GM12891 (cell line): ENCODE results near the gene PRDM16.

Experiments used
- DNase-seq: peaks from one replicate; pipeline ENCODE4 v3.0.0; 2011; ENCODE audit warnings: low spot score; ENCODE audit not compliant: insufficient read length
- FAIRE-seq: peaks from 2 replicates; lab custom pipeline; 2011; peaks lifted over from hg19 to GRCh38; lab: Jason Lieb, UNC
- PAX5 ChIP-seq: IDR thresholded peaks from 2 replicates; pipeline ENCODE4 v1.6.1; 2011; ENCODE audit warnings: low read length, moderate library complexity, mild to moderate bottlenecking; ENCODE audit not compliant: insufficient read depth, severe bottlenecking
- POLR2A ChIP-seq: IDR thresholded peaks from 2 replicates; pipeline ENCODE4 v1.6.1; 2011; ENCODE audit warnings: low read depth, low read length, control low read depth
- POLR2AphosphoS5 ChIP-seq: IDR thresholded peaks from 2 replicates; pipeline ENCODE4 v1.6.1; 2011; ENCODE audit warnings: low read depth, low read length, control low read depth
- POU2F2 ChIP-seq: IDR thresholded peaks from 2 replicates; pipeline ENCODE4 v1.6.1; 2011; ENCODE audit warnings: low read depth, mild to moderate bottlenecking, control low read depth, low read length, moderate library complexity
- SPI1 ChIP-seq: IDR thresholded peaks from 2 replicates; pipeline ENCODE4 v1.6.1; 2011; ENCODE audit warnings: low read depth, low read length, control low read depth
- TAF1 ChIP-seq: IDR thresholded peaks from 2 replicates; pipeline ENCODE4 v1.6.1; 2011; ENCODE audit warnings: low read depth, low read length, control low read depth

Gene PRDM16

DNA sequence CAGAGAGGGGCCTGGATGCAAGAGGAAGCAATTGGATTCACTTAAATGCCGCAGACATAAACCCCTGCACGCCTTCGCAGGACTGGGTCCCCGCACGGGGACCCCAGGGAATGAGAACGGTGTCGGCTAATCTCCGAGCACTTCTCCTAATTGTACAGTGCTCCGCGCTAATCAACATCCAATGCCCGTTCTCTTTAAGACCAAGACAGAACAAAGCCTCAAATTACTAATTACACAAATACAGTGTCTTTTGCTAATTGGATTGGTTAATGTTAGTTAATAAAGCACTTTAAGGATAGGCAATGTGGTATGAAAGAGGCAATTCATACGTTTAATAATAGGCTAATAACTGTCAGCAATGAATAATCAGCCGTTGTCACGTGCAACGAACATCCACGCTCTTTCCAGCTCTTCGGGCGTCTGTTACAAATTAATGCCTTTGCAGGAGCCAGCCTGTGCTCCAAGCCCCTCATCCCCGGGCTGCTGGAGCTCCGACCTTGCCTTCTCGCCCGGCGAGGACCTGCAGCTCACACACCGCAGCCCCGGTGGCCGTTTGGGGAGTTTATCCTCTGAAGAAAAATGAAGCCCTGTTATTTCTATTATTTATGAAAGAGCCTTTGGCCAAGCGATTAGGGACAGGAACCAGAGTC lies 157.8 kb downstream of the PRDM16 start:
- DNase-seq = no peak
- FAIRE-seq = no peak
- TF ChIP-seq POLR2AphosphoS5 = no peak
- no peak for TF ChIP-seq POLR2A
- no peak for TF ChIP-seq PAX5
- TF ChIP-seq POU2F2 = no peak
- TF ChIP-seq TAF1 = no peak
- TF ChIP-seq SPI1 = no peak

GRCh38 chr1:3227351-3227704 lies 158.3 kb downstream of the PRDM16 start:
- FAIRE-seq (no peak), DNase-seq (no peak)
- TF ChIP-seq PAX5 (no peak), TAF1 (no peak), POLR2A (no peak)

- TF ChIP-seq PAX5 = no peak
- no peak for TF ChIP-seq SPI1
- no peak for TF ChIP-seq POU2F2
- no peak for TF ChIP-seq POLR2A
- no peak for TF ChIP-seq TAF1
- TF ChIP-seq POLR2AphosphoS5 = no peak
- no peak for FAIRE-seq
- no peak for DNase-seq
Observed at GRCh38 chr1:3227893-3228292, 158.9 kb downstream of the PRDM16 start.

DNA sequence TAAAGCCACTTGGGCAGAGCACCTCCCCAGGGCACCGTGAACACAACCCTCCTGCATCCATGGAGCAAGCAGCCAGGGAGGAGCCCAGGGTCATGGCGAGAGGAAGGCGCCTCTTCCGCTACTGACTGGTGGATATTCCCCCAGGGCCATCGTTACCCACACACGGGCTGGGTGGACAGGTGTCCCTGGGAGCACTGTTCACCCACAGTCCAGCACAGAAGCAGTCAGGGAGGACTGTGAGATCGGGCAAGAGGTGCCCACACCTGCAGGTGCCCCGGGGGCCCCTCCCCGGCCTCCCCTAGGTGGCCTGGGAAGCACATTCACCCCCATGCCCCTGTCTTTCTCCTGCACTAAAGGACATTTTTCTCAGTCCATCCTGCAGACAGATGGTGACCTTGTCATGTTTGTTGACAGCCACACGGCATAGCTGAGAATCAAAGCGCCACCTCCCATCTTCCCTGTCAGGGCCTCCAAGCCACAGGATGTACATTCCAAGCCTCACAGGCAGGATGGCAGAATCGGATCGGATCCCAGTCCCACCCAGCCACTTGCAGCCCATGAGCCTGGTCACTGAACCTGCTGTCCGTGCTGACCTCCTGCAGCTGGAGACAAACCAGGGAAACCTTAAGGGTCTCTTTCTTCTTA lies 160.2 kb downstream of the PRDM16 start:
- DNase-seq (no peak), FAIRE-seq (no peak)
- TF ChIP-seq POLR2AphosphoS5 (no peak), PAX5 (no peak), TAF1 (no peak), POLR2A (no peak), POU2F2 (no peak), SPI1 (no peak)

- FAIRE-seq (no peak), DNase-seq (no peak)
- TF ChIP-seq POLR2AphosphoS5 (no peak), POLR2A (no peak), POU2F2 (no peak), SPI1 (no peak), TAF1 (no peak), PAX5 (no peak)
Observed at GRCh38 chr1:3230553-3230952, 161.6 kb downstream of the PRDM16 start.

GRCh38 chr1:3231245-3231644 lies 162.2 kb downstream of the PRDM16 start:
- no peak for TF ChIP-seq POU2F2
- no peak for TF ChIP-seq POLR2A
- TF ChIP-seq TAF1 = no peak
- TF ChIP-seq SPI1 = no peak
- no peak for TF ChIP-seq PAX5
- no peak for TF ChIP-seq POLR2AphosphoS5
- FAIRE-seq (no peak), DNase-seq (no peak)

- FAIRE-seq = no peak
- TF ChIP-seq SPI1 = no peak
- no peak for TF ChIP-seq POLR2AphosphoS5
- TF ChIP-seq POU2F2 = no peak
- TF ChIP-seq PAX5 = no peak
- TF ChIP-seq POLR2A = no peak
- TF ChIP-seq TAF1 = no peak
- no peak for DNase-seq
Observed at GRCh38 chr1:3231826-3232225, 162.8 kb downstream of the PRDM16 start.

DNA sequence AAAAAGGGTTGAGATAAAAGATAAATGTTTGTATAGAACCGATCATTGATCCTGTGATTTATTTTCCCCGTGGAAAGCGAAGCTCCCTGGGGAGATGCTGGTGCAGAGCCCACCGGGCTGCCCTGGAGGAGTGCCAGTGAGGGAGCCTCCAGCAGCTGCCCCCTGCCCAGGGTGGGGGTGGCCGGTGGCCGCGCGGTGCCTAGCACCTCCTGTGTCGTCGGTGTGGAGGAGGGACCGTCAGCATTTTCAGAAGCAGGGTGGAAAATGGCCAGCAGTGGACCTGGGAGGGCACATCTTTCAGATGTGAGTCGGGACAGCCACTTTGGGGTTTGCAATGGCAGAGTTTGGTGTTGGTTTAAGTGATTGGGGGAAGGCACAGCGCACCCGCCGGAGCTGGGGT lies 164.0 kb downstream of the PRDM16 start:
- DNase-seq (no peak), FAIRE-seq (no peak)
- TF ChIP-seq POLR2A (no peak), SPI1 (no peak), PAX5 (no peak), TAF1 (no peak), POU2F2 (no peak), POLR2AphosphoS5 (no peak)

DNA sequence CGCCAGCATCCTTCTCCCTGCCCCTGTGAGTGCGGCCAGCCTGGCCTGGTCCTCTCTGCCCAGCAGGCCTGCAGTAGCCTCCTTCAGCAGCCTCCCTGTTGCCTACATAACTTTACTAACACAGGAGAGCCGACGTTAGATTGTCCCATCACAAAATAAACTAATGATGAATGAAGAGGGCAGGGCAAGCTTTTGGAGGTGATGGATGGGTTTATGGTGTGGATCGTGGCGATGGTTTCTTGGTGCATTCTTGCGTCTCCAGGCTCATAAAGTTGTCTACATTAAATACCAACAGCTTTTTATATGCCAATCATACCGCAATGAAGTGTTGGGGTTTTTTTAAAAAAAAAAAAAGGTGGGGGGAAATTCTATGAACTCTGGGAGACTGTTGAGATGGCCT lies 164.5 kb downstream of the PRDM16 start:
- TF ChIP-seq POLR2A (no peak), POLR2AphosphoS5 (no peak), POU2F2 (no peak), TAF1 (no peak), PAX5 (no peak), SPI1 (no peak)
- no peak for FAIRE-seq
- no peak for DNase-seq

GRCh38 chr1:3234281-3234680 lies 165.3 kb downstream of the PRDM16 start:
- FAIRE-seq (no peak), DNase-seq (no peak)
- TF ChIP-seq SPI1 (no peak), PAX5 (no peak), POLR2AphosphoS5 (no peak), POLR2A (no peak), POU2F2 (no peak)

GRCh38 chr1:3234956-3235355 lies 166.0 kb downstream of the PRDM16 start:
- TF ChIP-seq PAX5 = no peak
- TF ChIP-seq POU2F2 = no peak
- no peak for TF ChIP-seq SPI1
- TF ChIP-seq TAF1 = no peak
- no peak for TF ChIP-seq POLR2AphosphoS5
- TF ChIP-seq POLR2A = no peak
- FAIRE-seq (no peak), DNase-seq (no peak)
